GM18520 (cell line): ENCODE measurements around the gene NOS3.
"Not testable (repeated sequence)": the region's sequence is repeated elsewhere in the genome, so short reads cannot be mapped to it uniquely, and the experiment has no call there.

ENCODE experiments used
- ATAC-seq: cut with Tn5 transposase; IDR thresholded peaks from one replicate; pipeline ENCODE4 v1.9.1; 2021; ENCODE audit not compliant: unreplicated experiment

The NOS3 gene

GRCh38 chr7:151032936-151033863 is 42.4 kb downstream of the NOS3 start:
- no peak for ATAC-seq

GRCh38 chr7:151033864-151034249 is 43.0 kb downstream of the NOS3 start:
- no peak for ATAC-seq

GRCh38 chr7:151034312-151035025 is 43.7 kb downstream of the NOS3 start:
- ATAC-seq = no peak

- ATAC-seq = no peak
Measured at GRCh38 chr7:151035026-151035717, 44.4 kb downstream of the NOS3 start.

- ATAC-seq = no peak
Measured at GRCh38 chr7:151035902-151036301, 45.1 kb downstream of the NOS3 start.

GRCh38 chr7:151038951-151039849 is 48.4 kb downstream of the NOS3 start:
- no peak for ATAC-seq

GRCh38 chr7:151039850-151040548 is 49.2 kb downstream of the NOS3 start:
- no peak for ATAC-seq

- ATAC-seq = no peak
Measured at GRCh38 chr7:151040616-151041375, 50.0 kb downstream of the NOS3 start.

GRCh38 chr7:151043449-151043848 is 52.6 kb downstream of the NOS3 start:
- ATAC-seq = not testable (repeated sequence)

- no peak for ATAC-seq
Measured at GRCh38 chr7:151043959-151044358, 53.1 kb downstream of the NOS3 start.

GRCh38 chr7:151045262-151045661 is 54.4 kb downstream of the NOS3 start:
- no peak for ATAC-seq

GRCh38 chr7:151045967-151046366 is 55.1 kb downstream of the NOS3 start:
- no peak for ATAC-seq

- ATAC-seq = no peak
Measured at GRCh38 chr7:151046603-151047573, 56.1 kb downstream of the NOS3 start.

- no peak for ATAC-seq
Measured at GRCh38 chr7:151047976-151048815, 57.4 kb downstream of the NOS3 start, which contains the start of gene ASIC3. Gene ASIC3, plus strand, starts transcription at chr7:151048531. Its CDS starts 355 bp downstream, at chr7:151048886.

- no peak for ATAC-seq
Measured at GRCh38 chr7:151048911-151049463, 58.2 kb downstream of the NOS3 start.

- ATAC-seq = no peak
Measured at GRCh38 chr7:151051108-151051507, 60.3 kb downstream of the NOS3 start.

- ATAC-seq = no peak
Measured at GRCh38 chr7:151053096-151053495, 62.3 kb downstream of the NOS3 start.
